Endothelial cell of umbilical vein (primary cell): ENCODE data around the gene MRPL33. TPM values are rescaled to one million over a fixed set of nuclear protein-coding genes. Genes with fewer than 3 reads are reported as not detected.

ENCODE experiments used
- BruUV-seq: library from RNA; stranded (reverse); fragments of 400-500 nt; replicated peaks from 2 replicates; lab custom pipeline; 2021; lab: Mats Ljungman, UMichigan
- CTCF ChIA-PET: fragments of 300-600, 350-600 bp; sonication (Branson Sonifier 250); formaldehyde crosslinking; loops from one replicate; lab custom pipeline; 2021; ENCODE audit warnings: antibody characterized with exemption, inconsistent platforms; lab: Charles Lee
- POLR2A ChIA-PET: fragments of 300-600, 350-600 bp; sonication (Branson Sonifier 250); formaldehyde crosslinking; loops from one replicate; lab custom pipeline; 2021; ENCODE audit warnings: antibody characterized with exemption, inconsistent platforms; lab: Charles Lee
- DNase-seq: peaks from one replicate; pipeline ENCODE4 v3.0.0-alpha.2; 2011; ENCODE audit warnings: low read depth, low spot score
- FAIRE-seq: peaks from 2 replicates; lab custom pipeline; 2011; peaks lifted over from hg19 to GRCh38; lab: Jason Lieb, UNC
- H2AFZ ChIP-seq: 2 replicates; pipeline ENCODE4 v1.6.0; 2012; ENCODE audit warnings: low read depth, low read length, control low read depth, inconsistent platforms
- H3K27ac ChIP-seq: 2 replicates; pipeline ENCODE4 v1.5.1; 2011; ENCODE audit warnings: low read depth, mild to moderate bottlenecking, control low read depth, low read length, moderate library complexity; ENCODE audit not compliant: insufficient read depth
- H3K27me3 ChIP-seq, 2 experiments: 2 replicates each; pipeline versions ENCODE4 v1.6.0 to v1.6.1; 2011; ENCODE audit warnings: low read length in 2 of 2, mixed read lengths in 1 of 2; ENCODE audit not compliant: control insufficient read depth in 2 of 2, insufficient read depth in 2 of 2
- H3K36me3 ChIP-seq, 2 experiments: 2 replicates in 1 of 2; 3 replicates in 1 of 2; pipeline ENCODE4 v1.5.1; 2011; ENCODE audit warnings: low read length in 2 of 2, mild to moderate bottlenecking in 1 of 2, moderate library complexity in 1 of 2; ENCODE audit not compliant: control insufficient read depth in 2 of 2, insufficient read depth in 2 of 2; ENCODE audit errors: extremely low read depth in 1 of 2
- H3K4me1 ChIP-seq: 3 replicates; pipeline ENCODE4 v1.5.1; 2011; ENCODE audit warnings: mild to moderate bottlenecking, low read length; ENCODE audit not compliant: control insufficient read depth, insufficient read depth; ENCODE audit errors: extremely low read depth
- H3K4me2 ChIP-seq: 2 replicates; pipeline ENCODE4 v1.6.1; 2011; ENCODE audit warnings: low read length, control low read depth, mixed read lengths; ENCODE audit not compliant: insufficient read depth
- H3K4me3 ChIP-seq, 3 experiments: fragments of 200-600 bp in 1 of 3; sonication (generic), shearing (Covaris generic) in 1 of 3; replicated peaks in 1 of 3; 2 replicates each; pipeline ENCODE4 v1.5.1; 2011 to 2016; ENCODE audit warnings: control low read depth in 3 of 3, low read length in 3 of 3, mild to moderate bottlenecking in 2 of 3, inconsistent platforms in 1 of 3, low read depth in 1 of 3, moderate library complexity in 1 of 3; ENCODE audit not compliant: insufficient read depth in 1 of 3
- H3K79me2 ChIP-seq: 2 replicates; pipeline ENCODE4 v1.6.0; 2012; ENCODE audit warnings: low read length, inconsistent platforms; ENCODE audit not compliant: control insufficient read depth, insufficient read depth
- H3K9ac ChIP-seq: replicated peaks from 2 replicates; pipeline ENCODE3; 2011; ENCODE audit warnings: low read length, control low read depth; ENCODE audit not compliant: insufficient read depth; ENCODE audit errors: extremely low read depth
- H3K9me1 ChIP-seq: replicated peaks from 3 replicates; pipeline ENCODE4 v1.6.0; 2011; ENCODE audit warnings: mild to moderate bottlenecking, low read length; ENCODE audit not compliant: control insufficient read depth, insufficient read depth; ENCODE audit errors: extremely low read depth
- H3K9me3 ChIP-seq: replicated peaks from 2 replicates; pipeline ENCODE4 v1.5.1; 2012; ENCODE audit warnings: low read length, inconsistent platforms; ENCODE audit not compliant: control insufficient read depth, insufficient read depth
- H4K20me1 ChIP-seq: replicated peaks from 2 replicates; pipeline ENCODE3; 2011; ENCODE audit warnings: mild to moderate bottlenecking, low read length; ENCODE audit not compliant: control insufficient read depth, insufficient read depth; ENCODE audit errors: extremely low read depth
- CTCF ChIP-seq, 2 donors: IDR thresholded peaks; 1 replicate in 1 of 2; 2 replicates in 1 of 2; pipeline ENCODE4 v1.5.1; 2011; ENCODE audit warnings: low read length in 2 of 2, mild to moderate bottlenecking in 2 of 2, moderate library complexity in 2 of 2, control low read depth in 1 of 2, inconsistent platforms in 1 of 2, low read depth in 1 of 2; ENCODE audit not compliant: insufficient read depth in 1 of 2; ENCODE audit errors: extremely low read depth in 1 of 2
- EZH2 ChIP-seq: IDR thresholded peaks from 2 replicates; pipeline ENCODE4 v1.6.1; 2012; ENCODE audit warnings: borderline replicate concordance, low read depth, mild to moderate bottlenecking, moderate library complexity, low read length, inconsistent platforms; ENCODE audit not compliant: severe bottlenecking
- FOS ChIP-seq: IDR thresholded peaks from 2 replicates; pipeline ENCODE4 v1.6.1; 2011; ENCODE audit warnings: mild to moderate bottlenecking, low read length, moderate library complexity, borderline replicate concordance; ENCODE audit not compliant: insufficient read depth
- GATA2 ChIP-seq: IDR thresholded peaks from 2 replicates; pipeline ENCODE4 v1.7.0; 2011; ENCODE audit warnings: low read depth, mild to moderate bottlenecking, moderate library complexity, mixed read lengths, low read length; ENCODE audit not compliant: insufficient read length, insufficient read depth
- JUN ChIP-seq: IDR thresholded peaks from 2 replicates; pipeline ENCODE4 v1.6.1; 2011; ENCODE audit warnings: borderline replicate concordance, low read depth; ENCODE audit not compliant: insufficient read length, insufficient read depth
- MAX ChIP-seq: IDR thresholded peaks from 2 replicates; pipeline ENCODE4 v1.6.1; 2011; ENCODE audit not compliant: insufficient read depth, insufficient read length
- MYC ChIP-seq: IDR thresholded peaks from one replicate; pipeline ENCODE4 v1.6.1; 2011; ENCODE audit warnings: mild to moderate bottlenecking, low read depth, low read length
- POLR2A ChIP-seq: IDR thresholded peaks from 2 replicates; pipeline ENCODE4 v1.6.1; 2012; ENCODE audit warnings: low read depth, mild to moderate bottlenecking, control low read depth, low read length
- POLR2AphosphoS5 ChIP-seq: IDR thresholded peaks from 2 replicates; pipeline ENCODE4 v1.6.1; 2012; ENCODE audit warnings: low read depth, mild to moderate bottlenecking, control low read depth, low read length, moderate library complexity; ENCODE audit not compliant: insufficient read depth
- dilution Hi-C: fragments of 300-500 bp; cut with MboI; formaldehyde crosslinking; loops from one replicate; pipeline ENCODE4 v1.15.0; 2019; ENCODE audit warnings: low sequenced_read_pairs; ENCODE audit not compliant: extremely low pct_ligation_motif_present
- intact Hi-C: fragments of 100-400 bp; cut with micrococcal nuclease; formaldehyde crosslinking; loops from one replicate; pipeline ENCODE4 v1.10.0; 2022
- polyA plus RNA-seq, 4 experiments: library from polyadenylated mRNA; depleted of rRNA in 3 of 4; stranded (reverse) in 3 of 4; unstranded in 1 of 4; fragments of >200 nt; gene quantifications; 2 replicates each; pipeline versions ENCODE4 v1.2.1 to v1.2.3, GENCODE V29; 2011 to 2012; ENCODE audit warnings: missing spikeins in 1 of 4
- total RNA-seq: library from RNA; stranded (reverse); gene quantifications from 2 replicates; pipeline ENCODE4 v1.2.3, GENCODE V29; 2021

Gene MRPL33
- total and polyA plus RNA-seq, 2 donors (not counting 3 experiments of a cell fraction or from before 2014, with no cell fraction given) = 36.1 to 97.4 TPM

- no peak for TF ChIP-seq CTCF (IDR thresholded peaks at IDR 0.05; ENCODE audit: extremely low read depth in 1 of 2, insufficient read depth in 1 of 2, low read depth in 1 of 2, low read length in 2 of 2)
- H3K9ac ChIP-seq = no peak overlapping the region
- no peak for FAIRE-seq
- dilution Hi-C loops = no loop called here
- intact Hi-C loops = no loop called here
- CTCF ChIA-PET = no interaction called here
- H3K36me3 ChIP-seq = no peaks in the 10 kb centered on the region
- H3K27me3 ChIP-seq = no peaks in the 10 kb centered on the region
- DNase-seq = no peak
- no peak overlapping the region for H3K4me3 ChIP-seq
- no peaks in the 10 kb centered on the region for H3K9me3 ChIP-seq
- BruUV-seq = no TSS peak
- no peak overlapping the region for H3K4me2 ChIP-seq
- H2AFZ ChIP-seq = no peak overlapping the region
- H3K27ac ChIP-seq = no peak overlapping the region
- no peaks in the 10 kb centered on the region for H3K79me2 ChIP-seq
- no peaks in the 10 kb centered on the region for H3K9me1 ChIP-seq
- no peaks in the 10 kb centered on the region for H4K20me1 ChIP-seq
- no peaks in the 10 kb centered on the region for H3K4me1 ChIP-seq
- POLR2A ChIA-PET = no interaction called here
These were observed 51.6 kb downstream of the MRPL33 start for GRCh38 chr2:27823135-27823534.

GRCh38 chr2:27823569-27823968 lies 52.0 kb downstream of the MRPL33 start:
- no peak overlapping the region for H3K27ac ChIP-seq
- POLR2A ChIA-PET = no interaction called here
- H4K20me1 ChIP-seq = no peaks in the 10 kb centered on the region
- H3K9me1 ChIP-seq = no peaks in the 10 kb centered on the region
- H3K79me2 ChIP-seq = no peaks in the 10 kb centered on the region
- DNase-seq (no peak), FAIRE-seq (no peak)
- dilution Hi-C loops (no loop called here), intact Hi-C loops (no loop called here)
- H3K27me3 ChIP-seq = no peaks in the 10 kb centered on the region
- BruUV-seq = no TSS peak
- no peaks in the 10 kb centered on the region for H3K36me3 ChIP-seq
- H2AFZ ChIP-seq = no peak overlapping the region
- H3K4me3 ChIP-seq = no peak overlapping the region
- no peak overlapping the region for H3K4me2 ChIP-seq
- H3K9me3 ChIP-seq = no peaks in the 10 kb centered on the region
- TF ChIP-seq EZH2 (no peak), CTCF (IDR thresholded peaks at IDR 0.05; ENCODE audit: extremely low read depth in 1 of 2, insufficient read depth in 1 of 2, low read depth in 1 of 2, low read length in 2 of 2) (no peak), FOS (no peak), MYC (no peak), JUN (no peak), MAX (no peak), POLR2AphosphoS5 (no peak), POLR2A (no peak), GATA2 (no peak)
- CTCF ChIA-PET = no interaction called here
- H3K4me1 ChIP-seq = no peaks in the 10 kb centered on the region
- no peak overlapping the region for H3K9ac ChIP-seq
